CD4-positive, CD25-positive, alpha-beta regulatory T cell (primary cell): ENCODE results near the gene ZNF446. TPM values are rescaled to one million over a fixed set of nuclear protein-coding genes. Genes with fewer than 3 reads are reported as not detected.
A peak's percentile ranks its signal among the peaks of the same experiment; 100 is the strongest.
"Not testable (repeated sequence)": the region's sequence is repeated elsewhere in the genome, so short reads cannot be mapped to it uniquely, and the experiment has no call there.

Experiments used
- ATAC-seq, 2 donors: fragments of 150-1000 bp; cut with Tn5 transposase; one replicate each; pipeline ENCODE4 v1.10.0; 2021; ENCODE audit warnings: low read depth in 2 of 2, moderate number of reproducible peaks in 2 of 2, moderate library complexity in 1 of 2
- DNase-seq, 3 donors: peaks; one replicate each; pipeline versions ENCODE4 v3.0.0 to v3.0.0-alpha.2; 2012 to 2022; ENCODE audit warnings: mixed read lengths in 1 of 3
- H3K27ac ChIP-seq: one replicate; pipeline ENCODE4 v1.7.0; 2013; ENCODE audit warnings: mild to moderate bottlenecking, low read length; ENCODE audit not compliant: insufficient read depth, poor library complexity, severe bottlenecking
- H3K27me3 ChIP-seq: one replicate; pipeline ENCODE4 v1.7.0; 2013; ENCODE audit warnings: low read length; ENCODE audit not compliant: control insufficient read depth, insufficient read depth
- H3K36me3 ChIP-seq: one replicate; pipeline ENCODE4 v1.7.0; 2013; ENCODE audit warnings: mild to moderate bottlenecking, low read length, moderate library complexity; ENCODE audit not compliant: control insufficient read depth, insufficient read depth
- H3K4me1 ChIP-seq: 2 replicates; pipeline ENCODE4 v1.7.0; 2013; ENCODE audit warnings: mild to moderate bottlenecking, low read length; ENCODE audit not compliant: insufficient read depth, control insufficient read depth, poor library complexity, severe bottlenecking
- H3K4me3 ChIP-seq: one replicate; pipeline ENCODE4 v1.7.0; 2013; ENCODE audit warnings: low read depth, mild to moderate bottlenecking, low read length, moderate library complexity
- H3K9me3 ChIP-seq, 2 experiments: 1 replicate in 1 of 2; 2 replicates in 1 of 2; pipeline ENCODE4 v1.7.0; 2013; ENCODE audit warnings: low read length in 2 of 2, mild to moderate bottlenecking in 1 of 2, moderate library complexity in 1 of 2; ENCODE audit not compliant: control insufficient read depth in 2 of 2
- H3K27ac Mint-ChIP-seq, 3 donors: one replicate each; pipeline ENCODE4 v1.8.0; 2020 to 2022; ENCODE audit warnings: mild to moderate bottlenecking in 3 of 3, mixed read lengths in 3 of 3, moderate library complexity in 2 of 3
- H3K27me3 Mint-ChIP-seq: one replicate; pipeline ENCODE4 v1.8.0; 2022; ENCODE audit warnings: mild to moderate bottlenecking, mixed read lengths
- H3K36me3 Mint-ChIP-seq: one replicate; pipeline ENCODE4 v1.8.0; 2020; ENCODE audit warnings: mixed read lengths
- H3K4me1 Mint-ChIP-seq, 4 donors: one replicate each; pipeline ENCODE4 v1.8.0; 2020 to 2022; ENCODE audit warnings: mixed read lengths in 4 of 4, mild to moderate bottlenecking in 1 of 4
- H3K4me3 Mint-ChIP-seq, 4 donors: one replicate each; pipeline ENCODE4 v1.8.0; 2020 to 2022; ENCODE audit warnings: mild to moderate bottlenecking in 4 of 4, mixed read lengths in 4 of 4, moderate library complexity in 3 of 4
- H3K9me3 Mint-ChIP-seq, 7 donors: one replicate each; pipeline ENCODE4 v1.8.0; 2020 to 2022; ENCODE audit warnings: mixed read lengths in 7 of 7, mild to moderate bottlenecking in 3 of 7, moderate library complexity in 2 of 7
- polyA plus RNA-seq, 4 donors: library from polyadenylated mRNA; unstranded; fragments of 300-500 nt; fragmentation: Illumina TruSeq; gene quantifications; one replicate each; pipeline ENCODE4 v1.2.3, GENCODE V29; 2021
- total RNA-seq: library from RNA; stranded (reverse); gene quantifications from one replicate; pipeline ENCODE4 v1.2.3, GENCODE V29; 2022

Gene ZNF446
- total RNA-seq (10.5 TPM), polyA plus RNA-seq (1 to 10 TPM; 1.7 to 5.2 (median 3.8) TPM)

DNA sequence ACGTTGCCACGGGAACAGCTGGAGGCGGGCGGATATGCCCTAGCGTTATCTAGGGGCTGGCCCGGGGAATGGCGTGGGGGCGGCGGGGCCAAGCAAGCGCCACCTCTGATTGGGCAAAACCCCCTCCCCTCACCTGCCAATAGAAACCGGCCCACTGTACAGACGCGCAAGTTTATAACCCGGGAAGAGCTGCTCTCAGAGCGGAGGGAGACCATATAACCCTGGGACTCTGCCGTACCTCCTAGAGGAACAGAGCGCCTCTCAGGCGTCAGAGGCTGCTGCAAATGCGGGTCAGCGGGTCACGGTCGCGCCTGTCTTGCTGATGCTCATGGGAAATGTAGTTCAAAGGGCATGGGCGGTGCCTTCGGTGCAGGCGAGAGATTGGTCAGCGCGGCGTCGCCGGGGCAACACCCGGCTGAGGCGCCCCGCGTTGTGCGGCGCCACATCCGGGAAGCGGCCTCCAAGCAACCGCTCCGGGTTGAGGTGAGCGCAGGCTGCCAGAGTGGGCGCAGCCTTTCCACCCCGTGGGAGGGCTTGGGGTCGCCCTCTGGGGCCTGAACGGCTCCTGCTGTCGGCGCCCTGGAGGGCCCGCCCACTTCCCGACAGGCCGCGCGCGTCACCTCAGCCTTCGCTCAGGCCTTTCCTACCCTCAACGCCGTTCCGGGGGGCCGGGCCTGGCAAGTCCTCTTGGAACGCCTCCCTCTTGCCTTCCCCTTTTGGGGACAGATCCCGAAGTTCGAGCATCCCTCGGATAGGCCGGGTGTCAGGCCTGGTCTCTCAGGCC, at the start of gene ZNF446:
Gene ZNF446 (plus strand): TSS at position 639 of the 784 bp plus-strand sequence. CDS start 867 bp downstream, outside the sequence.
- Mint-ChIP-seq H3K27ac (peak within 1 kb of the TSS; percentile 78 to 99 (median 95)), H3K4me1 (peaks cover 4 to 26% (median 7%) of the 10 kb centered on the region in 4 donors), H3K9me3 (no peaks in the 10 kb centered on the region), H3K4me3 (peak within 1 kb of the TSS; percentile 95 to 98 (median 96)), H3K27me3 (no peaks in the 10 kb centered on the region), H3K36me3 (peaks cover 6% of the 10 kb centered on the region)
- peak; percentile 90 to 91 for ATAC-seq
- DNase-seq = peak; percentile 93 to 99 (median 96)
- Histone ChIP-seq H3K27ac (peak within 1 kb of the TSS; percentile 96), H3K27me3 (no peaks in the 10 kb centered on the region), H3K4me1 (peaks cover 21% of the 10 kb centered on the region), H3K4me3 (peak within 1 kb of the TSS; percentile 81), H3K36me3 (peaks cover 10% of the 10 kb centered on the region), H3K9me3 (no peaks in the 10 kb centered on the region)

DNA sequence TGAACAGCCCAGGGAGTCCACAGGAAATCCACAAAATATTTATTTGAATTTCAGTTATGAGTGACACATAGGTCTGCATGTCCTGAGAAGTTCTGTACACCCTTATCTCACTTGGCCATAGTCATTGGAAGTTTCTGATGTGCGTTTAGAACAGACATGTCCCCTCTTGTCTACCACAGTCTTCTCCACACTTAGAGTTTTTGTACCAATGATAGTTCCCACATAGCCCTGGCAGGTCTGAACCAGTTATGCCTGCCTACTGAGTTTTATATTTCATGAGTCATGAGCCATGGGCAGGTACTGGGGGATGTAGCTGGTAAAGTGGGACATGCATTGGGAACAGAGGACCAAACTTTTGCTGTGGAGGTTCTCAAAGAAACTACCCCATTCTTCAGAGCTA, 47.5 kb upstream of the ZNF446 start:
- Histone ChIP-seq H3K36me3 (no peaks in the 10 kb centered on the region), H3K27ac (no peak overlapping the region), H3K4me1 (no peaks in the 10 kb centered on the region), H3K4me3 (no peak overlapping the region), H3K27me3 (no peaks in the 10 kb centered on the region), H3K9me3 (peaks cover 48 to 60% of the 10 kb centered on the region in 2 experiments)
- Mint-ChIP-seq H3K4me3 (no peak overlapping the region), H3K9me3 (peaks cover 0 to 39% (median 27%) of the 10 kb centered on the region in 7 donors), H3K27me3 (no peaks in the 10 kb centered on the region), H3K27ac (no peak overlapping the region), H3K36me3 (peaks cover 13% of the 10 kb centered on the region), H3K4me1 (no peaks in the 10 kb centered on the region)
- no peak for ATAC-seq
- DNase-seq = no peak

DNA sequence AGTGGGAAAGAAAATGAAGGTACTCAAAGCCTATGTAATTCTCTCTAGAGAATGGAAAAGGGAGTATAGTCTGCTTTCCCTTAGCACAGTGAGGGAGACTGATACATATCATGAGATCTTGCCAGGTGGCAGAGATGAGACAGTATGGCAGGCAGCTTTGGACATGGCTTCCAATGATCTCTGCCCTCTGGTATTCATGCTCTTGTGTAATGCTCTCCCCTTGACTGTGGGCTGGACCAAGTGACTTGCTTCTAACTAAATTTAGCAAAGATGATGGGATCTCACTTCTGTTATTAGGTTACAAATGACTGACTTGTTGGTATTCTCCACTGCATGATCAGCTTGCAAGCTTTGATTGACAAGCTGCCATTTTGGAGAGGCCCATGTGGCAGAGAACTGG, 46.4 kb upstream of the ZNF446 start:
- Mint-ChIP-seq H3K4me1 (no peaks in the 10 kb centered on the region), H3K27me3 (no peaks in the 10 kb centered on the region), H3K36me3 (peaks cover 20% of the 10 kb centered on the region), H3K4me3 (no peak overlapping the region), H3K9me3 (peaks cover 0 to 46% (median 27%) of the 10 kb centered on the region in 7 donors), H3K27ac (no peak overlapping the region)
- no peaks in the 10 kb centered on the region for H3K27me3 ChIP-seq
- DNase-seq = no peak
- H3K27ac ChIP-seq = no peak overlapping the region
- H3K4me3 ChIP-seq = no peak overlapping the region
- no peak for ATAC-seq
- no peaks in the 10 kb centered on the region for H3K4me1 ChIP-seq
- peaks cover 11% of the 10 kb centered on the region for H3K36me3 ChIP-seq
- H3K9me3 ChIP-seq = peaks cover 59 to 71% of the 10 kb centered on the region in 2 experiments

DNA sequence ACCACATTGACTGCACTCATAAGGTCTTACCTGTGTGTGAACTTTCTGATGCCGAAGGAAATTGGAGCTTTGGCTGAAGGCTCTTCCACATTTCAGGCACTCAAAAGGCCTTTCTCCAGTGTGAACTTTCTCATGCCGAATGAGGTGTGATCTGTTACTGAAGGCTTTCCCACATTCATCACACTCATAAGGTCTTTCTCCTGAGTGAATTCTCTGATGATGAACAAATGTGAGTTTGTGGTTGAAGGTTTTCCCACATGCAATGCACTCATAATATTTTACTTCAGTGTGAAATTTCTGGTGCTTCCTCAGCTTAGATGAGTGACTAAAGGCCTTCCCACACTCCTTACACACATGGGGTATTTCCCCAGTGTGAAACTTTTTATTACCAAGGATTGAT, 41.9 kb upstream of the ZNF446 start:
- Histone ChIP-seq H3K4me1 (peaks cover 3% of the 10 kb centered on the region), H3K36me3 (peaks cover 40% of the 10 kb centered on the region), H3K27me3 (no peaks in the 10 kb centered on the region), H3K27ac (no peak overlapping the region), H3K4me3 (no peak overlapping the region), H3K9me3 (peaks cover 74 to 88% of the 10 kb centered on the region in 2 experiments)
- Mint-ChIP-seq H3K4me1 (peaks cover 0 to 14% (median 4%) of the 10 kb centered on the region in 4 donors), H3K36me3 (peaks cover 43% of the 10 kb centered on the region), H3K4me3 (no peak overlapping the region), H3K27ac (no peak overlapping the region), H3K9me3 (peaks cover 0 to 80% (median 35%) of the 10 kb centered on the region in 7 donors), H3K27me3 (no peaks in the 10 kb centered on the region)
- no peak for ATAC-seq
- no peak for DNase-seq

DNA sequence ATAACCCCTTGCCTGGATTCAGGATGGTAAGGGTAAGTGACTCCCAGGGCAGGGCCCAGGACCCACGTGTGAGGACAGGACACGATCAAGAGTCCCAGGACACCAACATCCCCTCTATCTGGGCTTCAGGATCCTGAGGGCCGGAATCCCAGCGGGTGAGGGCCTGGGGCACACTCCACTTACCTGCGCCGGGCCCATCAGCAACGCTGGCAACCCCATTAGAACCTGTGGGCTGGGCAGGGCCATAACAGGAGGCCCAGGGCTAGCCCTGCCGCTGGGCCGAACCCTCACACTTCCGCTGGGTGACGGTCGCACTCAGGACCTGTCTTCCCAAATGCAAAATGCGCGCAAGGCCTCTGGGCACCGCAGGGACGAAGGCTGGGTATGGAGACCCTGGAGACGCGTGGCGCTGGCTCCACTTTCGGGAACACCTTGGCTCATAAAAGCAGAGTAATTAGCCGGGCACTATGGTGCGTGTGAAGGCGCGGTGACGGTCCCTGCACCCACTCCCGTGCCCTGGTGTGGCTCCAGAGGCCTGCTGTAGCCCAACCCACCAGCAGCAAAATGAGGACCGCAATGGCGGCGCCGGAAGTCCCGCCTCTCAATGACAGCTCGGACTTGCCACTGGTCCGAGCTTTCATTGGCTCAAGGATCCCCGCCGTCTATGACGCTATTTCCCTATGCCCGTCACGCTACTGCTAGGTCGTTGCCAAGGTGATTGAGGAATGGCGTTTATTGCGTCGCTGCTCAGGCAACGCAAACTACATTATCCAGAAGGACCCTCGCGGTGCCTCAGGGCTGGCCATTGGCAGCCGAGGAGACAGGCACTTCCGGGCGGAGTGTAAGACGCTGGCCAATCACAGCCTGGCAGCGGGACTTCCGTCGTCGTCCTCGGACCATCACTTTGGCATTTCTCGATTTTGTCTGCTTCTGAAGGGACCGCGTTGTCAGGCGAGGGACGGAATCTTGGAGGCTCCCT, 36.3 kb upstream of the ZNF446 start, which contains the start of gene ZNF132:
Gene ZNF132 (minus strand): TSS at position 578 of the 979 bp plus-strand sequence. CDS start 332 bp downstream, at position 246.
- H3K27ac ChIP-seq = peak within 1 kb of the TSS; percentile 87
- DNase-seq (peak; percentile 95 to 100 (median 96)), ATAC-seq (peak; percentile 98)
- peak within 1 kb of the TSS; percentile 74 for H3K4me3 ChIP-seq
- peaks cover 28% of the 10 kb centered on the region for H3K36me3 ChIP-seq
- Mint-ChIP-seq H3K4me1 (peaks cover 5 to 35% (median 8%) of the 10 kb centered on the region in 4 donors), H3K36me3 (peaks cover 33% of the 10 kb centered on the region), H3K27me3 (peaks cover under 1% of the 10 kb centered on the region), H3K27ac (peak within 1 kb of the TSS; percentile 92 to 98 (median 95)), H3K4me3 (peak within 1 kb of the TSS; percentile 86 to 98 (median 96)), H3K9me3 (peaks cover 2 to 49% (median 19%) of the 10 kb centered on the region in 7 donors)
- peaks cover 28 to 32% of the 10 kb centered on the region in 2 experiments for H3K9me3 ChIP-seq
- H3K27me3 ChIP-seq = peaks cover under 1% of the 10 kb centered on the region
- peaks cover 17% of the 10 kb centered on the region for H3K4me1 ChIP-seq

DNA sequence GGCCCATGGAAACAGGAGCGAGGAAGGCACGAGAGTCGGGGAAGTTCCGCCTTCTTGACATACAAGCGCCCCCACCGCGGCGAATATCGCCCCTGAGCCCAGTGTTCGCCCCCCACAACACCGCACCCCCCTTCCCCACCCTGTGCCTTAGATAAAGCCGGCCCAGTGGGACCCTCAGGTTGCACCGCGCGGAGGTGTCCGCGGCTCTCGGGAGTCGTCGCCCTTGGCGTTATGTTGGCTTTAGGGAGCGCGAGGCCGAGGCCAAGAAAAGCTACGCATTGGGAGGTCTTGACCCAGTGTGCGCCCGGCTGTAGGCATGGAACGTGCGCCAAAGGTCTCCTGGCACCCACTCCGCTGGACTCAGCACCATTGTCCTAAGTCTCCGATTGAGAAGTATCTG, 35.6 kb upstream of the ZNF446 start:
- H3K27me3 ChIP-seq = peaks cover 5% of the 10 kb centered on the region
- ATAC-seq = no peak

DNA sequence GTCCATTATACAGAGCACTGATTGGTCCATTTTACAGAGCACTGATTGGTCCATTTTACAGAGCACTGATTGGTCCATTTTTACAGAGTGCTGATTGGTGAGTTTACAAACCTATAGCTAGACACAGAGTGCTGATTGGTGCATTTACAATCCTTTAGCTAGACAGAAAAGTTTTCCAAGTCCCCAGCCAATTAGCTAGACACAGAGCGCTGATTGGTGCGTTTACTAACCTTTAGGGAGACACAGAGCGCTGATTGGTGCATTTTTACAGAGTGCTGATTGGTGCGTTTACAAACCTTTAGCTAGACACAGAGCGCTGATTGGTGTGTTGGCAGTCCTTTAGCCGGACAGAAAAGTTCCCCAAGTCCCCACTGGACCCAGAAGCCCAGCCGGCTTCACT, 33.2 kb upstream of the ZNF446 start:
- peaks cover 15% of the 10 kb centered on the region for H3K27me3 Mint-ChIP-seq
- ATAC-seq, H3K36me3 Mint-ChIP-seq, H3K27me3 ChIP-seq, H3K9me3 ChIP-seq, H3K36me3 ChIP-seq, DNase-seq, H3K27ac ChIP-seq, H3K4me3 ChIP-seq, H3K4me3 Mint-ChIP-seq, H3K27ac Mint-ChIP-seq: not testable (repeated sequence)
- H3K9me3 Mint-ChIP-seq = peaks cover 2 to 22% (median 8%) of the 10 kb centered on the region in 7 donors
- peaks cover 17% of the 10 kb centered on the region for H3K4me1 ChIP-seq
- H3K4me1 Mint-ChIP-seq = peaks cover 5 to 28% (median 6%) of the 10 kb centered on the region in 4 donors

More for the DNA sequence above, 35.6 kb upstream of the ZNF446 start:
- H3K4me3 ChIP-seq = peak overlapping the region; percentile 74
- peaks cover 17% of the 10 kb centered on the region for H3K4me1 ChIP-seq
- H3K9me3 Mint-ChIP-seq = peaks cover 2 to 42% (median 16%) of the 10 kb centered on the region in 7 donors
- H3K36me3 Mint-ChIP-seq = peaks cover 28% of the 10 kb centered on the region
- no peak for DNase-seq
- H3K27ac ChIP-seq = peak overlapping the region; percentile 87
- peaks cover 21 to 25% of the 10 kb centered on the region in 2 experiments for H3K9me3 ChIP-seq
- H3K4me1 Mint-ChIP-seq = peaks cover 5 to 35% (median 8%) of the 10 kb centered on the region in 4 donors
- peak overlapping the region; percentile 86 to 98 (median 96) for H3K4me3 Mint-ChIP-seq
- peaks cover 7% of the 10 kb centered on the region for H3K27me3 Mint-ChIP-seq
- peaks cover 21% of the 10 kb centered on the region for H3K36me3 ChIP-seq
- peak overlapping the region; percentile 92 to 98 (median 95) for H3K27ac Mint-ChIP-seq
